Measurements from ENCODE around the gene NAA38. TPM values are rescaled to one million over a fixed set of nuclear protein-coding genes. Genes with fewer than 3 reads are reported as not detected.

Gene NAA38
- total RNA-seq, 1 donor = 29.7 TPM

DNA sequence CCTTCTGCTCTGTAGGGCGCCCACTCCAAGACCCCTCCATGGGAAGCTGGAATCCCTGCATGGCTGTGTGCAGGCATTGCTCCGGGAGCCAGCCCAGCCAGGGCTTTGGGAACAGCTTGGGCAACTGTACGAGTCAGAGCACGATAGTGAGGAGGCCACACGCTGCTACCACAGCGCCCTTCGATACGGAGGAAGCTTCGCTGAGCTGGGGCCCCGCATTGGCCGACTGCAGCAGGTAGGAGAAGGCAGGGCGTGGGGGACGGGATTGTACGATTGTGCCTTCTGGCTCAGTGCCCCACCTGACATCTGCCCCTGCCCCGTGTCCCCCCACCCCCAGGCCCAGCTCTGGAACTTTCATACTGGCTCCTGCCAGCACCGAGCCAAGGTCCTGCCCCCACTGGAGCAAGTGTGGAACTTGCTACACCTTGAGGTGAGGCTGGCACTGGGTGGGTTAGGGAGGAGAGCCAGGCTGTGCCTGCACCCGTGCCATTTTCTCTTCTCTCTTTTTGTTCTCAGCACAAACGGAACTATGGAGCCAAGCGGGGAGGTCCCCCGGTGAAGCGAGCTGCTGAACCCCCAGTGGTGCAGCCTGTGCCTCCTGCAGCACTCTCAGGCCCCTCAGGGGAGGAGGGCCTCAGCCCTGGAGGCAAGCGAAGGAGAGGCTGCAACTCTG is 11.2 kb downstream of the NAA38 start:
- Histone ChIP-seq H3K36me3 (ENCODE audit: insufficient read depth, low read length) (peaks cover 27% of the 10 kb centered on the region), H3K9me3 (ENCODE audit: low read depth, low read length) (no peaks in the 10 kb centered on the region), H3K27ac (ENCODE audit: low read depth, low read length) (no peak overlapping the region), H3K4me3 (ENCODE audit: insufficient read depth, low read length) (no peak overlapping the region), H3K4me2 (ENCODE audit: insufficient read depth, low read length) (no peak overlapping the region), H3K79me2 (ENCODE audit: insufficient read depth, low read length) (peaks cover 32% of the 10 kb centered on the region), H2AFZ (ENCODE audit: low read length) (no peak overlapping the region), H4K20me1 (ENCODE audit: insufficient read depth, low read length) (peaks cover 29% of the 10 kb centered on the region), H3K4me1 (ENCODE audit: insufficient read depth, low read length) (peaks cover 23% of the 10 kb centered on the region), H3K27me3 (ENCODE audit: insufficient read depth, low read length) (no peaks in the 10 kb centered on the region)
- no peak for DNase-seq (ENCODE audit: insufficient read length, low spot score, missing footprints)
- TF ChIP-seq, protein P1, sequence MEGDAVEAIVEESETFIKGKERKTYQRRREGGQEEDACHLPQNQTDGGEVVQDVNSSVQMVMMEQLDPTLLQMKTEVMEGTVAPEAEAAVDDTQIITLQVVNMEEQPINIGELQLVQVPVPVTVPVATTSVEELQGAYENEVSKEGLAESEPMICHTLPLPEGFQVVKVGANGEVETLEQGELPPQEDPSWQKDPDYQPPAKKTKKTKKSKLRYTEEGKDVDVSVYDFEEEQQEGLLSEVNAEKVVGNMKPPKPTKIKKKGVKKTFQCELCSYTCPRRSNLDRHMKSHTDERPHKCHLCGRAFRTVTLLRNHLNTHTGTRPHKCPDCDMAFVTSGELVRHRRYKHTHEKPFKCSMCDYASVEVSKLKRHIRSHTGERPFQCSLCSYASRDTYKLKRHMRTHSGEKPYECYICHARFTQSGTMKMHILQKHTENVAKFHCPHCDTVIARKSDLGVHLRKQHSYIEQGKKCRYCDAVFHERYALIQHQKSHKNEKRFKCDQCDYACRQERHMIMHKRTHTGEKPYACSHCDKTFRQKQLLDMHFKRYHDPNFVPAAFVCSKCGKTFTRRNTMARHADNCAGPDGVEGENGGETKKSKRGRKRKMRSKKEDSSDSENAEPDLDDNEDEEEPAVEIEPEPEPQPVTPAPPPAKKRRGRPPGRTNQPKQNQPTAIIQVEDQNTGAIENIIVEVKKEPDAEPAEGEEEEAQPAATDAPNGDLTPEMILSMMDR (IDR thresholded peaks at IDR 0.05; ENCODE audit: extremely low read depth, low read depth, low read length) = no peak

DNA sequence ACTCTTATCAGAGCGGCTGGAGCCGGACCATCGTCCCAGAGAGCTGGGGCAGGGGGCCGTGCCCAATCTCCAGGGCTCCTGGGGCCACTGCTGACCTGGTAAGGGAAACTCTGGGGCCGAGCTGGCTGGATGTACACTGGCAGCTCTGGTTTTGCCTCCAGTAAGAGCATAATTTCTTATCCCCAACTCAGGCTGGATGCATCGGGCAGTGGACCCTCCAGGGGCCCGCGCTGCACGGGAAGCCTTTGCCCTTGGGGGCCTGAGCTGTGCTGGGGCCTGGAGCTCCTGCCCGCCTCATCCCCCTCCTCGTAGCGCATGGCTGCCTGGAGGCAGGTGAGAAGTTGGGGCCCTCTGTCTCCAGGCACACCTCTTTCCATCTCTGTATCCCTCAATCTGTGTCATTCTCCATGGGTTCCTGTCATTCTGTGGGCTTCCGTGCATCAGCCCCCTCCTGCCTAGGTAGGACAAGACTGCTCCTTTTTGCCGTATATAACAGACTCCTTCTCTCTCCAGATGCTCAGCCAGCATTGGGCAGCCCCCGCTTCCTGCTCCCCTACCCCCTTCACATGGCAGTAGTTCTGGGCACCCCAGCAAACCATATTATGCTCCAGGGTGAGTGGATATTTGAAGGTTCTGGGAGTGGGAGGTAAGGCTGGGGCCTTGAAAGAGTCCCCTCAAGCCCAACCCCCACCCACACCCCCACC is 11.8 kb downstream of the NAA38 start:
- TF ChIP-seq, protein P1 (IDR thresholded peaks at IDR 0.05; ENCODE audit: extremely low read depth, low read depth, low read length) = no peak
- Histone ChIP-seq H4K20me1 (ENCODE audit: insufficient read depth, low read length) (peaks cover 29% of the 10 kb centered on the region), H3K4me2 (ENCODE audit: insufficient read depth, low read length) (peak overlapping the region; percentile 97), H3K9me3 (ENCODE audit: low read depth, low read length) (no peaks in the 10 kb centered on the region), H3K27ac (ENCODE audit: low read depth, low read length) (peak overlapping the region; percentile 99), H3K36me3 (ENCODE audit: insufficient read depth, low read length) (peaks cover 28% of the 10 kb centered on the region), H3K4me1 (ENCODE audit: insufficient read depth, low read length) (peaks cover 29% of the 10 kb centered on the region), H3K79me2 (ENCODE audit: insufficient read depth, low read length) (peaks cover 29% of the 10 kb centered on the region), H3K4me3 (ENCODE audit: insufficient read depth, low read length) (peak overlapping the region; percentile 81), H2AFZ (ENCODE audit: low read length) (no peak overlapping the region), H3K27me3 (ENCODE audit: insufficient read depth, low read length) (no peaks in the 10 kb centered on the region)
- no peak for DNase-seq (ENCODE audit: insufficient read length, low spot score, missing footprints)

DNA sequence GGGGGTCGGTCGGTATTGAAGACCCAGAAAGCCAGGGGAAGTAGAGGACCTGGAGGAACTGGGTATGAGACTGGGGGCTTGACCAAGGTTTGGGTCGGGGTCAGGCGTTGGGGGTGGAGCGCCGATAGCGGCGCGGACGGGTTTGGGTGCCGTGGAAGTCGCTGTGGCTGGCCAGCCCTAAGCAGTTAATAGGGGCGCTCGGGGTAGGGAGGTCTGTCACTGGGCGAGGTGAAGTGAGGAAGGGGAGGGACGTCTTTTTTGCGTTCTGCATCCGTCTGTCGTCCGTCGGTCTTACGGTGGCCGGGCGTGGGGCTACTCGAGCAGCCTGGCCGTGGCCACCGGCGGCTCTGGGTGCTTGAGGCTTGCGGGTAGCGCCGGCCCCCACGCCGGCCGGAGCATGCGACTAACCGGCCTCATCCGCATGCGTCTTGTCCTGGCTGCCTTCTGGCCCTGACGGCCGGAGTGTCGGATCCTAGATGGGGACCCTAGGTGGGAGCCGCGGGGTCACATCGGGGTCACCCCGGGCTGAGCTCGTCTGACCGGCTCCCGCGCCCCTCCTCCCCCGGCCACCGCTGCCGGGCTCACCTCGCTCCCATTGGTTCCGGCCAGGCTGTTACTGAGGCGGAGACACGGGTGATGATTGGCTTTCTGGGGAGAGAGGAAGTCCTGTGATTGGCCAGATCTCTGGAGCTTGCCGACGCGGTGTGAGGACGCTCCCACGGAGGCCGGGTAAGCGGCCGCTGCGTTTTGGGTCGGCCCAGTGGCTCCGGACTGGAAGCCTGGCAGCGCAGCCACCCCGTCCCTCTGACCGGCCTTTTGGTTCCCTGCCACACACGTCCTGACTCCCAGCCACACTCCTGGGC is 12.8 kb downstream of the NAA38 start:
- H3K27ac ChIP-seq (ENCODE audit: low read depth, low read length) = peak overlapping the region; percentile 99

More for the DNA sequence above, 12.8 kb downstream of the NAA38 start:
- H2AFZ ChIP-seq (ENCODE audit: low read length) = peak overlapping the region; percentile 51
- peaks cover 31% of the 10 kb centered on the region for H3K79me2 ChIP-seq (ENCODE audit: insufficient read depth, low read length)
- TF ChIP-seq, protein P1 (IDR thresholded peaks at IDR 0.05; ENCODE audit: extremely low read depth, low read depth, low read length) = no peak
- H4K20me1 ChIP-seq (ENCODE audit: insufficient read depth, low read length) = peaks cover 30% of the 10 kb centered on the region
- DNase-seq (ENCODE audit: insufficient read length, low spot score, missing footprints) = peak; percentile 99
- no peaks in the 10 kb centered on the region for H3K9me3 ChIP-seq (ENCODE audit: low read depth, low read length)
- peak overlapping the region; percentile 97 for H3K4me2 ChIP-seq (ENCODE audit: insufficient read depth, low read length)
- H3K27me3 ChIP-seq (ENCODE audit: insufficient read depth, low read length) = no peaks in the 10 kb centered on the region
- H3K4me3 ChIP-seq (ENCODE audit: insufficient read depth, low read length) = peak overlapping the region; percentile 81
- H3K4me1 ChIP-seq (ENCODE audit: insufficient read depth, low read length) = peaks cover 29% of the 10 kb centered on the region
- H3K36me3 ChIP-seq (ENCODE audit: insufficient read depth, low read length) = peaks cover 20% of the 10 kb centered on the region
